Mesodermal cell (in vitro differentiated cells): ENCODE measurements around the gene PRSS48.

Experiments
- H3K27ac ChIP-seq: 2 replicates; pipeline ENCODE4 v1.7.0; 2013; ENCODE audit warnings: mild to moderate bottlenecking, low read depth, low read length, moderate library complexity; ENCODE audit not compliant: severe bottlenecking
- H3K36me3 ChIP-seq: 2 replicates; pipeline ENCODE4 v1.7.1; 2013; ENCODE audit warnings: mild to moderate bottlenecking, low read length, moderate library complexity; ENCODE audit not compliant: control insufficient read depth, insufficient read depth
- H3K4me1 ChIP-seq: one replicate; pipeline ENCODE4 v1.7.1; 2013; ENCODE audit warnings: mild to moderate bottlenecking, low read length; ENCODE audit not compliant: insufficient read depth, control insufficient read depth, poor library complexity, severe bottlenecking
- H3K4me3 ChIP-seq: 2 replicates; pipeline ENCODE4 v1.7.0; 2013; ENCODE audit warnings: low read length, control low read depth, mild to moderate bottlenecking; ENCODE audit not compliant: insufficient read depth, poor library complexity, severe bottlenecking; ENCODE audit errors: extremely low read depth
- H3K9me3 ChIP-seq: 2 replicates; pipeline ENCODE4 v1.7.1; 2013; ENCODE audit warnings: mild to moderate bottlenecking, low read length, moderate library complexity; ENCODE audit not compliant: control insufficient read depth
- WGBS, 2 experiments: methylation state at CpG; one replicate each; pipeline ENCODE4 v1.1.5; 2013; ENCODE audit warnings: missing lambda C conversion rate in 2 of 2; ENCODE audit not compliant: insufficient coverage in 2 of 2; 5-methylcytosine and 5-hydroxymethylcytosine counted together

Gene PRSS48

GRCh38 chr4:151325111-151325948 lies 48.4 kb downstream of the PRSS48 start, which contains the start of gene SH3D19:
TSS of gene SH3D19 (minus strand) at chr4:151325605. CDS start at chr4:151325352, 253 bp downstream.
- Histone ChIP-seq H3K36me3 (no peaks in the 10 kb centered on the region), H3K4me1 (peaks cover 5% of the 10 kb centered on the region), H3K27ac (peak within 1 kb of the TSS; percentile 92), H3K4me3 (peak within 1 kb of the TSS; percentile 65), H3K9me3 (no peaks in the 10 kb centered on the region)
- 0 to 2% methylated on average over 52 to 63 of the region's 88 CpGs for whole genome bisulfite sequencing, 2 experiments

DNA sequence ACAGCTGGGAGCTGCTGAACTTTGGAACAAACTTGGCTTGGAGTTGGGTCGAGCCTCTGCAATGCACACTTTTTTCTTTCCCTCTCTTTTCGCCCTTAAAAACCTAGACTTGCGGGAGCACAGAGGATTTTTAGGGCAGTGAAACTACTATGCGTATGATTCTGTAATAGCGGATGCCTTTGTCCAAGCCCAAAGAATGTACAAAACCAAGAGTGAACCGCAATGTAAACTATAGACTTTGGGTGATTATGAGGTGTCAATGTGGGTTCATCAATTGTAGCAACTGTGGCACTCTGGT lies 48.9 kb downstream of the PRSS48 start:
- 89 to 91% methylated on average over 4 to 5 of the region's 6 CpGs for WGBS, 2 experiments
- Histone ChIP-seq H3K27ac (peak overlapping the region; percentile 92), H3K36me3 (no peaks in the 10 kb centered on the region), H3K4me1 (peaks cover 5% of the 10 kb centered on the region), H3K4me3 (peak overlapping the region; percentile 65), H3K9me3 (no peaks in the 10 kb centered on the region)

DNA sequence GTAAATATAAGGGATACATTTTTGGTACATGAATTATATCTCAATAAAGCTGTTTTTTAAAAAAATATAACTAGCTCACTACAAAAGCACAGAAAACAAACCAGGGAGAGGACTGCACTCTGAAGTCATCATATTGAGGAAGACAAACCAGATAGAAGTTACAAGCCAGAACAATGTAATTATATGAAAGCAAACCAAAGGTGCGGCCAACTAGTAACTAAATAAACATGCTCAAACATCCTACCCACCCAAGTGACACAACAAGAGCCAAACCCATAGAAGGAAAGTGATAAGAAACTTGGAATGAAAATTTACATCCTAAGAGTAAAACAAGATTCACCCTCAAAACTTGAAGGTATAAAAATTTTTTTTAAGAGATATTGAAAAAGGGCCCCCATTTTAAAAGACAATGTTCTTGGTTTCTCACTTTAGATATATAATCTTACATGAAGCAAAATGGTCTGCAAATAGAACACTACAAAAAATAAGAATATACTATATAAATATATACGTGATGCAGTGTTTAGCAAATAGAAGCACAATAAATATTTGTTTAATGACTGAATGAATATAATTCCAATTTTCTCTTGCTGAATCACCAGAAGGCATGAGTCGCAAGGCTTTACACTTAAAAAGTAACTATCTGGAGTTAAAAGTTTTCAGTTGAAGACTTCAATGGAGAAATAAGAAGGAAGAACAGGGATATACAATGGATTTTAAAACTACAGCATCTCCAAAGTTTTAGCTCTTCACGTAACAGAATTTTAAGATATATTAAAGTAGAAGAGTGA lies 52.5 kb downstream of the PRSS48 start:
- H3K4me1 ChIP-seq = no peaks in the 10 kb centered on the region
- no peaks in the 10 kb centered on the region for H3K36me3 ChIP-seq
- no peak overlapping the region for H3K4me3 ChIP-seq
- no peak overlapping the region for H3K27ac ChIP-seq
- H3K9me3 ChIP-seq = no peaks in the 10 kb centered on the region
- WGBS, 2 experiments = no CpG with 5 or more reads among the region's 4 CpGs

GRCh38 chr4:151331276-151332042 lies 54.5 kb downstream of the PRSS48 start:
- Histone ChIP-seq H3K9me3 (no peaks in the 10 kb centered on the region), H3K4me3 (no peak overlapping the region), H3K36me3 (no peaks in the 10 kb centered on the region), H3K4me1 (no peaks in the 10 kb centered on the region), H3K27ac (no peak overlapping the region)
- WGBS, 2 experiments = 83% methylated on average over 1 of the region's 1 CpG; no CpG with 5 or more reads in 1 of the 2 experiments

DNA sequence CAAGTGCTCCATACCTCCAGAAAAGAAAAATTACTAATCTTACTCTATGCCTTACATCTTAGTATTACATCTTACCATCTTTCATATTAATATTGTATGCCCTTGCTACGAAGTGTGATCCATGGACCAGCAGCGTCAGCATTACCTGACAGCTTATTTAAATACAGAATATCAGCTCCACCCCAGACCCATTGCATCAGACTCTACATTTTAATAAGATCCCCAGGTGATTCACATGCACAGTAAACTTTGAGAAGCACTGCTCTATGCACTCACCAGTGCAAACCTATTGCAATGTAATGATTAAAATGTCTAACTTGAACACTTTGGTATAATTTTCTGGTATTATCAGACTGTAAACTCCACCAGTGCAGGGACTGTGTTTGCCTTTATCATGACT lies 62.5 kb downstream of the PRSS48 start:
- WGBS, 2 experiments = 89 to 94% methylated on average over 2 of the region's 2 CpGs

GRCh38 chr4:151340751-151341385 lies 63.9 kb downstream of the PRSS48 start:
- Histone ChIP-seq H3K4me1 (no peaks in the 10 kb centered on the region), H3K4me3 (no peak overlapping the region), H3K36me3 (no peaks in the 10 kb centered on the region), H3K27ac (no peak overlapping the region), H3K9me3 (no peaks in the 10 kb centered on the region)
- WGBS, 2 experiments = 93 to 94% methylated on average over 5 of the region's 5 CpGs

More for the DNA sequence above, 62.5 kb downstream of the PRSS48 start:
- no peak overlapping the region for H3K4me3 ChIP-seq
- no peak overlapping the region for H3K27ac ChIP-seq
- H3K36me3 ChIP-seq = no peaks in the 10 kb centered on the region
- no peaks in the 10 kb centered on the region for H3K9me3 ChIP-seq
- H3K4me1 ChIP-seq = no peaks in the 10 kb centered on the region
